Measurements from ENCODE around the gene COPS7B. TPM values are rescaled to one million over a fixed set of nuclear protein-coding genes. Genes with fewer than 3 reads are reported as not detected.

The COPS7B gene
- total and polyA plus RNA-seq, 9 of the 15 experiments (the other 6 are each of a cell fraction or from before 2014, with no cell fraction given): 6.0 to 50.7 (median 21.8) TPM

- TF ChIP-seq ZNF143 (CRISPR knock-in tag; IDR thresholded peaks at IDR 0.05) (peak; percentile 74), TEAD1 (CRISPR knock-in tag; IDR thresholded peaks at IDR 0.05) (peak in 1 of 2 experiments; percentile 86; a peak in 2 of 4 replicates), RNF2 (IDR thresholded peaks at IDR 0.05) (peak; percentile 85), SMARCA4 (IDR thresholded peaks at IDR 0.05) (0 out of 2 replicates have a peak, but pooled peaks have one; percentile 44), NCOR1 (IDR thresholded peaks at IDR 0.05) (peak; percentile 19; the same call in 1 of the 2 replicates), PHF21A (IDR thresholded peaks at IDR 0.05; ENCODE audit: borderline replicate concordance, low read depth) (peak; percentile 73; the same call in 1 of the 2 replicates), NCOA1 (IDR thresholded peaks at IDR 0.05; ENCODE audit: low read depth) (peak; percentile 97), L3MBTL2 (IDR thresholded peaks at IDR 0.05) (0 out of 2 replicates have a peak, but pooled peaks have one; percentile 23), CBX3 (IDR thresholded peaks at IDR 0.05; ENCODE audit: borderline replicate concordance in 1 of 2, low read length in 2 of 2) (peak in 1 of 2 experiments; percentile 76; a peak in 1 of 3 replicates), EP400 (IDR thresholded peaks at IDR 0.05) (peak; percentile 60; the same call in 1 of the 2 replicates), MYC (IDR thresholded peaks at IDR 0.05; ENCODE audit: low read depth, low read length) (peak; percentile 47; the same call in 1 of the 2 replicates), MYC (CRISPR knock-in tag; IDR thresholded peaks at IDR 0.05; ENCODE audit: borderline replicate concordance, low read depth) (no peak), SOX6 (IDR thresholded peaks at IDR 0.05) (peak; percentile 10; the same call in 1 of the 2 replicates), C11orf30 (IDR thresholded peaks at IDR 0.05; ENCODE audit: low read depth) (peak; percentile 100), RBM34 (IDR thresholded peaks at IDR 0.05; ENCODE audit: borderline replicate concordance, insufficient read depth, low read length) (no peak), GTF2A2 (tag; IDR thresholded peaks at IDR 0.05) (0 out of 2 replicates have a peak, but pooled peaks have one; percentile 69), BDP1 (IDR thresholded peaks at IDR 0.05; ENCODE audit: insufficient read depth, insufficient read length) (no peak), MTA1 (IDR thresholded peaks at IDR 0.05; ENCODE audit: borderline replicate concordance) (no peak), ATF7 (IDR thresholded peaks at IDR 0.05) (peak; percentile 53; the same call in 1 of the 2 replicates), KDM4B (IDR thresholded peaks at IDR 0.05; ENCODE audit: borderline replicate concordance in 2 of 2, low read depth in 1 of 2) (peak in 1 of 2 experiments; percentile 92; a peak in 1 of 4 replicates), ZNF766 (CRISPR knock-in tag; conservative IDR thresholded peaks at IDR 0.05) (0 out of 2 replicates have a peak, but pooled peaks have one; percentile 25)
- TF ChIP-seq, protein P1, sequence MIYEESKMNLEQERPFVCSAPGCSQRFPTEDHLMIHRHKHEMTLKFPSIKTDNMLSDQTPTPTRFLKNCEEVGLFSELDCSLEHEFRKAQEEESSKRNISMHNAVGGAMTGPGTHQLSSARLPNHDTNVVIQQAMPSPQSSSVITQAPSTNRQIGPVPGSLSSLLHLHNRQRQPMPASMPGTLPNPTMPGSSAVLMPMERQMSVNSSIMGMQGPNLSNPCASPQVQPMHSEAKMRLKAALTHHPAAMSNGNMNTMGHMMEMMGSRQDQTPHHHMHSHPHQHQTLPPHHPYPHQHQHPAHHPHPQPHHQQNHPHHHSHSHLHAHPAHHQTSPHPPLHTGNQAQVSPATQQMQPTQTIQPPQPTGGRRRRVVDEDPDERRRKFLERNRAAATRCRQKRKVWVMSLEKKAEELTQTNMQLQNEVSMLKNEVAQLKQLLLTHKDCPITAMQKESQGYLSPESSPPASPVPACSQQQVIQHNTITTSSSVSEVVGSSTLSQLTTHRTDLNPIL (CRISPR knock-in tag; IDR thresholded peaks at IDR 0.05): no peak
- TF ChIP-seq, protein P2, sequence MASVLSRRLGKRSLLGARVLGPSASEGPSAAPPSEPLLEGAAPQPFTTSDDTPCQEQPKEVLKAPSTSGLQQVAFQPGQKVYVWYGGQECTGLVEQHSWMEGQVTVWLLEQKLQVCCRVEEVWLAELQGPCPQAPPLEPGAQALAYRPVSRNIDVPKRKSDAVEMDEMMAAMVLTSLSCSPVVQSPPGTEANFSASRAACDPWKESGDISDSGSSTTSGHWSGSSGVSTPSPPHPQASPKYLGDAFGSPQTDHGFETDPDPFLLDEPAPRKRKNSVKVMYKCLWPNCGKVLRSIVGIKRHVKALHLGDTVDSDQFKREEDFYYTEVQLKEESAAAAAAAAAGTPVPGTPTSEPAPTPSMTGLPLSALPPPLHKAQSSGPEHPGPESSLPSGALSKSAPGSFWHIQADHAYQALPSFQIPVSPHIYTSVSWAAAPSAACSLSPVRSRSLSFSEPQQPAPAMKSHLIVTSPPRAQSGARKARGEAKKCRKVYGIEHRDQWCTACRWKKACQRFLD (CRISPR knock-in tag; IDR thresholded peaks at IDR 0.05): peak; percentile 82
Measured at GRCh38 chr2:231786177-231786916, at the start of gene COPS7B (continued).
